Type B pancreatic cell (in vitro differentiated cells): ENCODE measurements around the gene MEPCE. TPM values are rescaled to one million over a fixed set of nuclear protein-coding genes. Genes with fewer than 3 reads are reported as not detected.

Source experiments
- DNase-seq: peaks from one replicate; pipeline ENCODE4 v3.0.0; 2021; ENCODE audit warnings: mixed read lengths; ENCODE audit not compliant: unreplicated experiment; ENCODE audit errors: extremely low spot score
- H3K27ac Mint-ChIP-seq: 2 replicates; pipeline ENCODE4 v1.8.0; 2021; ENCODE audit warnings: mild to moderate bottlenecking, mixed read lengths
- H3K27me3 Mint-ChIP-seq: 2 replicates; pipeline ENCODE4 v1.8.0; 2021; ENCODE audit warnings: mixed read lengths
- H3K36me3 Mint-ChIP-seq: 2 replicates; pipeline ENCODE4 v1.8.0; 2021; ENCODE audit warnings: mixed read lengths
- H3K4me1 Mint-ChIP-seq: one replicate; pipeline ENCODE4 v1.8.0; 2021; ENCODE audit warnings: mixed read lengths; ENCODE audit not compliant: unreplicated experiment
- H3K4me3 Mint-ChIP-seq: 2 replicates; pipeline ENCODE4 v1.8.0; 2021; ENCODE audit warnings: mild to moderate bottlenecking, mixed read lengths
- H3K9me3 Mint-ChIP-seq: 2 replicates; pipeline ENCODE4 v1.8.0; 2021; ENCODE audit warnings: mixed read lengths
- CTCF ChIP-seq: fragments of 200-600 bp; sonication (generic); conservative IDR thresholded peaks from 2 replicates; pipeline ENCODE4 v1.5.0; 2021; ENCODE audit warnings: antibody characterized with exemption, mild to moderate bottlenecking
- total RNA-seq: library from RNA; stranded (reverse); gene quantifications from 2 replicates; pipeline ENCODE4 v1.2.1, GENCODE V29; 2021; ENCODE audit warnings: low replicate concordance

Gene MEPCE
- total RNA-seq, 1 donor from 2014 or later: 36.6 TPM

DNA sequence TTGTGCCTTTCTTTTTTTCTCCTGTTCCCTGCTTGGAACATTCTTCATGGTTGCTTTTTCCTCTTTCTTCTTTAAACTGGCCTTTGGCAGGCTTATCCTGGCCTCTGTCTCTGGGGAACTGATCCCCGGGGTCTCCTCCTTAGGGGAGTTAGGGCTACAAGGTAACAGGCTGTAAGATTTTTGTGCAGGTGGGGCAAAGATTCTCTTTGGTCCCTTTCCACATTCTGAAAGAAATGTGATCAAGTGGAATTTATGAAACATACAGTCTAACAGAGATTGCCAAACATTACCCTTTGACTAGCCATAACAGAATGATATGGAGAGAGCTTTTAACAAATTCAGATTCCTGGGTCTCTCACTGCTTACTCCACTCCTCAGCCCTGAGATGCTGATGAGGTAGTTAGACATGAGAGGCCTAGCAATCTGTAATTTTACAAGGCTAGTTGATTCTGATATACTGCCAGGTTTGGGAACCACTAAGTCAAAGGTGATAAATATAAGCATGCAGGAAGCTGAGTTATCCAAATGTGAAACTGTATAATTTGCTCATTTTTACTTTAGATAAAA, 9.9 kb upstream of the MEPCE start:
- TF ChIP-seq CTCF: no peak
- no peaks in the 10 kb centered on the region for H3K27me3 Mint-ChIP-seq
- H3K27ac Mint-ChIP-seq: no peak overlapping the region
- no peak overlapping the region for H3K4me3 Mint-ChIP-seq
- DNase-seq: no peak
- H3K36me3 Mint-ChIP-seq: no peaks in the 10 kb centered on the region
- H3K9me3 Mint-ChIP-seq: no peaks in the 10 kb centered on the region
- peaks cover 4% of the 10 kb centered on the region for H3K4me1 Mint-ChIP-seq

- H3K36me3 Mint-ChIP-seq: no peaks in the 10 kb centered on the region
- no peak for DNase-seq
- H3K4me3 Mint-ChIP-seq: no peak overlapping the region
- H3K9me3 Mint-ChIP-seq: no peaks in the 10 kb centered on the region
- no peak overlapping the region for H3K27ac Mint-ChIP-seq
- H3K27me3 Mint-ChIP-seq: peaks cover 3% of the 10 kb centered on the region
- peaks cover 4% of the 10 kb centered on the region for H3K4me1 Mint-ChIP-seq
- no peak for TF ChIP-seq CTCF
These were observed 6.3 kb upstream of the MEPCE start for GRCh38 chr7:100423315-100423714.

- H3K9me3 Mint-ChIP-seq: no peaks in the 10 kb centered on the region
- H3K4me1 Mint-ChIP-seq: peaks cover 5% of the 10 kb centered on the region
- no peak for TF ChIP-seq CTCF
- peaks cover 17% of the 10 kb centered on the region for H3K27me3 Mint-ChIP-seq
- no peak overlapping the region for H3K27ac Mint-ChIP-seq
- no peak for DNase-seq
- H3K36me3 Mint-ChIP-seq: peaks cover 6% of the 10 kb centered on the region
- H3K4me3 Mint-ChIP-seq: no peak overlapping the region
These were observed 4.3 kb upstream of the MEPCE start for GRCh38 chr7:100425347-100425746.

- H3K4me3 Mint-ChIP-seq: no peak overlapping the region
- peaks cover 17% of the 10 kb centered on the region for H3K27me3 Mint-ChIP-seq
- H3K27ac Mint-ChIP-seq: no peak overlapping the region
- no peaks in the 10 kb centered on the region for H3K9me3 Mint-ChIP-seq
- peaks cover 8% of the 10 kb centered on the region for H3K4me1 Mint-ChIP-seq
- peaks cover 6% of the 10 kb centered on the region for H3K36me3 Mint-ChIP-seq
- TF ChIP-seq CTCF: no peak
- DNase-seq: no peak
These were observed 3.1 kb upstream of the MEPCE start for GRCh38 chr7:100426516-100426915.

GRCh38 chr7:100427762-100428198, 1.9 kb upstream of the MEPCE start:
- no peak for TF ChIP-seq CTCF
- Mint-ChIP-seq H3K4me1 (peaks cover 19% of the 10 kb centered on the region), H3K27me3 (peaks cover 17% of the 10 kb centered on the region), H3K9me3 (no peaks in the 10 kb centered on the region), H3K27ac (peak overlapping the region; percentile 100), H3K4me3 (peak overlapping the region; percentile 99), H3K36me3 (peaks cover 12% of the 10 kb centered on the region)
- no peak for DNase-seq
